ENCODE data around the gene SLC34A2.

The SLC34A2 gene

DNA sequence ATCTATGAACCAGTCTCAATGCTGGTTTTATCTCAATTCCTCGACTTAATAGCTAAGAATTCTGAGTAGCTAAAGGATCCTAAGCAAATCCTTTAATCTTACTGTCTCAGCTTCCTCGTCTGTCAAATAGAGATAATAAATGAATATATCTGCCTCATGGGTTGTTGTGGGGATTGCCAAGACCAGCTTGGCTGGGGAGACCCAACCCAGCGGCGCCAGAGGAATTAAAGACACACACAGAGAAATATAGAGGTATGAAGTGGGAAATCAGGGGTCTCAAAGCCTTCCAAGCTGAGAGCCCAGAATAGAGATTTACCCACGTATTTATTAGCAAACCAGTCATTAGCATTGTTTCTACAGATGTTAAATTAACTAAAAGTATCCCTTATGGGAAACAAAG, 41.9 kb downstream of the SLC34A2 start:
- no peaks in the 10 kb centered on the region for H3K27me3 ChIP-seq (ENCODE audit: low read depth, low read length)
- H3K4me1 ChIP-seq (ENCODE audit: control insufficient read depth in 1 of 2, insufficient read depth in 2 of 2, low read length in 2 of 2) = no peaks in the 10 kb centered on the region
- no peak overlapping the region for H3K27ac ChIP-seq (ENCODE audit: low read length)
- H3K36me3 ChIP-seq (ENCODE audit: control insufficient read depth in 1 of 2, insufficient read depth in 2 of 2, low read length in 2 of 2) = no peaks in the 10 kb centered on the region
- H3K9me3 ChIP-seq (ENCODE audit: control insufficient read depth in 1 of 2, low read length in 2 of 2) = no peaks in the 10 kb centered on the region
- no peak overlapping the region for H3K4me3 ChIP-seq (ENCODE audit: low read depth in 1 of 2, low read length in 2 of 2)

DNA sequence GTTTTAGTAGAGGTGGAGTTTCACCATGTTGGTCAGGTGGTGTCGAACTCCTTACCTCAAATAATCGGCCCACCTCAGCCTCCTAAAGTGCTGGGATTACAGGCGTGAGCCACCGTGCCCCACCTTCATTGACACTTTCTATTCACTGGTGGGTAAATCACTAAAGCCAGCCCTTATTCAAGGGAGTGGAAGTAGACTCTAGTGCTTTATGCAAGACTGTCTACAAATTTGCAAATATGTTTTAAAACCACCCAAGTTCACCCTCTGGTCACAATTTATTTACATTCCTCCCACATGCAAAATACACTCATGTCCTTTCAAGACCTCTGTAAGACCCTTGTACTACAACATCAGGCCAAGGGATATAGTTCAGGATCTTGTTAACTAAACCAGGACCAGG, 45.0 kb downstream of the SLC34A2 start:
- no peak overlapping the region for H3K27ac ChIP-seq (ENCODE audit: low read length)
- H3K9me3 ChIP-seq (ENCODE audit: control insufficient read depth in 1 of 2, low read length in 2 of 2) = no peaks in the 10 kb centered on the region
- H3K36me3 ChIP-seq (ENCODE audit: control insufficient read depth in 1 of 2, insufficient read depth in 2 of 2, low read length in 2 of 2) = no peaks in the 10 kb centered on the region
- no peak overlapping the region for H3K4me3 ChIP-seq (ENCODE audit: low read depth in 1 of 2, low read length in 2 of 2)
- H3K27me3 ChIP-seq (ENCODE audit: low read depth, low read length) = no peaks in the 10 kb centered on the region
- no peaks in the 10 kb centered on the region for H3K4me1 ChIP-seq (ENCODE audit: control insufficient read depth in 1 of 2, insufficient read depth in 2 of 2, low read length in 2 of 2)

DNA sequence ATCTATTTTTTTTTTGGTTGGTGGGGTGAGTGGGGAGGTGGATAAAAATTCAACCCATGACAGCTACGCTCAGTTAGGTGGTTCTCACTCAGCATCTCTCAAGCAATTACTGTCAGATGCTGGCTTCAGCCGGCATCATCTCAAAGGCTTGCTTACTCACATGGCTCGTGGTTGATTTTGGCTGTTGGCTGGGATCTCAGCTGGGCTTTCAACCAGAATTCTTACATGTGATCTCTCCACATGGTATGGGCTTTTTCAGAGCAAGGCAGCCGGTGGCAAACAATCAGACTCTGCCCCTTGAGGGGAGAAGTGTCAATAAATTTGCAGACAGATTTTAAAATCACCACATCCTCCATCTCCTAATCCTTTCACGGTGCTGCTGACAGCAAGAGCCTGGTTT, 47.2 kb downstream of the SLC34A2 start:
- Histone ChIP-seq H3K4me3 (ENCODE audit: low read depth in 1 of 2, low read length in 2 of 2) (no peak overlapping the region), H3K9me3 (ENCODE audit: control insufficient read depth in 1 of 2, low read length in 2 of 2) (no peaks in the 10 kb centered on the region), H3K36me3 (ENCODE audit: control insufficient read depth in 1 of 2, insufficient read depth in 2 of 2, low read length in 2 of 2) (no peaks in the 10 kb centered on the region), H3K27ac (ENCODE audit: low read length) (no peak overlapping the region), H3K4me1 (ENCODE audit: control insufficient read depth in 1 of 2, insufficient read depth in 2 of 2, low read length in 2 of 2) (no peaks in the 10 kb centered on the region), H3K27me3 (ENCODE audit: low read depth, low read length) (no peaks in the 10 kb centered on the region)

DNA sequence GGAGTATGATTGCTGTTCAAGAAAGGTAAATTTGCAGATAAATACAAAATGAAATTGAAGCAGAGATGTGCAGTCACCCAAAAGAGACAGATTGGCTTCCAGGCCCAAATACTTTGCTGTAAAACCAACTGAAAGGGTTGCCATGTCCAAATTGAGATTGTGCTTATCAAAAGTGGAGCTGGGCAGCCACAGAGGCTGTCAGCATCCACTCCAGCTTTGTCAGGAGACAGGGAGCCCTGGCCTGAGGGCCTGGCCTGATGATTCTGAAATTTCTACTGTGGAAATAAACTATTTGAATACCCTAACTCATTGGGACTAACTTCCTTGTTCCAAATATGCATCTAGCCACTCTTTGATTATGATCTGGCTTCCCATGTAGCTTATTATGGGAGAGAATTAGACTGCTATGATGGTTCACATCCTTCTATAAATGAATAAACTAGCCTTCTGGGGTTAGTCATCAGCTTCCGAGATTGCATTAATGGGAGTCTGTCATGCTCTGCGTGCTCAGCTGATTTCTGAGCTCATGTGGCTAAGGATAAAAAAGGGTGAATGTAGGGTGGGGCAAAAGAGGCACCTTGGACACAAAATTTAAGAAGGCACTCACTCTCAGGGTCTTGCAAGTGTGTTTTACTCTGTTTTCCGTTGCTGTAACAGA, 48.2 kb downstream of the SLC34A2 start:
- Histone ChIP-seq H3K27me3 (ENCODE audit: low read depth, low read length) (no peaks in the 10 kb centered on the region), H3K4me1 (ENCODE audit: control insufficient read depth in 1 of 2, insufficient read depth in 2 of 2, low read length in 2 of 2) (no peaks in the 10 kb centered on the region), H3K27ac (ENCODE audit: low read length) (no peak overlapping the region), H3K9me3 (ENCODE audit: control insufficient read depth in 1 of 2, low read length in 2 of 2) (no peaks in the 10 kb centered on the region), H3K4me3 (ENCODE audit: low read depth in 1 of 2, low read length in 2 of 2) (no peak overlapping the region), H3K36me3 (ENCODE audit: control insufficient read depth in 1 of 2, insufficient read depth in 2 of 2, low read length in 2 of 2) (no peaks in the 10 kb centered on the region)

DNA sequence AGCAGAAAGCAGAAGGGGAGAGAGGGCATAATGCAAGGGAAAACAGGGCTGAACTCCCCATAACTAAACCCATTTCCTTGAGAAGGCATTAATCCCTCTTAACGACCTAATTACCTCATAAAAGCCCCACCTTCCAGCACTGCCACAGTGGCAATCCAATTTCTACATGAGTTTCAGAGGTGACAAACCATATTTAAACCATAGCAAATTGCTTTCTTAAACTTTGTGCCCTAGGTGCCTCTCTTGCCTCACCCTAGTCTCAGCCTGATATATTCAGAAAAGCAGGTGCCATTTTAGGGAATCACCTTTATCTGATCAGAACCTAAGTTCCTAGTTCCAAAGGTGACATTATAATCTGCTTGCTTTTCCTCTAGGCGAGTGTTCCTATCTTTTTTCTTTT, 48.9 kb downstream of the SLC34A2 start:
- Histone ChIP-seq H3K27ac (ENCODE audit: low read length) (no peak overlapping the region), H3K36me3 (ENCODE audit: control insufficient read depth in 1 of 2, insufficient read depth in 2 of 2, low read length in 2 of 2) (no peaks in the 10 kb centered on the region), H3K4me3 (ENCODE audit: low read depth in 1 of 2, low read length in 2 of 2) (no peak overlapping the region), H3K4me1 (ENCODE audit: control insufficient read depth in 1 of 2, insufficient read depth in 2 of 2, low read length in 2 of 2) (no peaks in the 10 kb centered on the region), H3K27me3 (ENCODE audit: low read depth, low read length) (no peaks in the 10 kb centered on the region), H3K9me3 (ENCODE audit: control insufficient read depth in 1 of 2, low read length in 2 of 2) (no peaks in the 10 kb centered on the region)

DNA sequence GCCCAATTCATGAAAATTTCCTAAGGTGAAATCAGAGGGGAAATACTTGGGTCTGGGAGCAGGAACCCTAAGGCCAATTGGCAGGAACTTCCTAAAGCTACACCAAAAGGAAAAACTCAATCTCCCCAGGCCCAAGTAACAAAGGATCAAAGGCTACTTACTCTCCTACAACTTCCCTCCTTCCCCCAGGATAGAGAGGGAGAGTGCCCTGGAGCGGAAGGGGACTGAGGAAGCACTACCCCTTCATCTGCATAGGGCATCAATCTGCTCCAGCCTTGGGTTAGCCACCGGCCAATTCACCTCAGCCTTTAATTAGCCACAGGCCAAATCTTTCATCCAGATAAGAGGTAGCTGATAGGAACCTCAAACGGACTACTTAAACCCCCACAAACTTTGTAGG, 55.0 kb downstream of the SLC34A2 start:
- no peaks in the 10 kb centered on the region for H3K4me1 ChIP-seq (ENCODE audit: control insufficient read depth in 1 of 2, insufficient read depth in 2 of 2, low read length in 2 of 2)
- no peaks in the 10 kb centered on the region for H3K9me3 ChIP-seq (ENCODE audit: control insufficient read depth in 1 of 2, low read length in 2 of 2)
- no peak overlapping the region for H3K4me3 ChIP-seq (ENCODE audit: low read depth in 1 of 2, low read length in 2 of 2)
- no peaks in the 10 kb centered on the region for H3K27me3 ChIP-seq (ENCODE audit: low read depth, low read length)
- H3K27ac ChIP-seq (ENCODE audit: low read length) = no peak overlapping the region
- no peaks in the 10 kb centered on the region for H3K36me3 ChIP-seq (ENCODE audit: control insufficient read depth in 1 of 2, insufficient read depth in 2 of 2, low read length in 2 of 2)

DNA sequence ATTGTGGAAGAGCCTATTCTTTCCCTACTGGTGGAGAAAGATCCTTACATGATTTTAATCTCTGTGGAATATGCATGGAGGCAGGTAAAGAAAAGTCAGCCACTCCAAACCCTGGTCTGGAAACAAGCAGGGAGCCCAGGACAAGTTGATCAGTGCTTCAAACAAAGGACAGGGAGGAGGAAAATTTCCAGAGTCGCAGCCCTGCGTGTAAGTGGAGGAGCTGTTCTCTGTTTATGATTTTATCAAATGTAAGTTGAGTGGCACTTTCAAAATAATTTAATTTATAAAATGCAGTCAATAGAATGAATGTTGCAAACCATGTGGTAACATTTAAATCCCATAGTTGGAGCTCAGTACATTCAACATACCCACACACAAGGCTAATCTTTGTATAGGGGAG, 57.0 kb downstream of the SLC34A2 start:
- H3K4me1 ChIP-seq (ENCODE audit: control insufficient read depth in 1 of 2, insufficient read depth in 2 of 2, low read length in 2 of 2) = no peaks in the 10 kb centered on the region
- H3K27me3 ChIP-seq (ENCODE audit: low read depth, low read length) = no peaks in the 10 kb centered on the region
- no peak overlapping the region for H3K4me3 ChIP-seq (ENCODE audit: low read depth in 1 of 2, low read length in 2 of 2)
- no peaks in the 10 kb centered on the region for H3K36me3 ChIP-seq (ENCODE audit: control insufficient read depth in 1 of 2, insufficient read depth in 2 of 2, low read length in 2 of 2)
- no peak overlapping the region for H3K27ac ChIP-seq (ENCODE audit: low read length)
- no peaks in the 10 kb centered on the region for H3K9me3 ChIP-seq (ENCODE audit: control insufficient read depth in 1 of 2, low read length in 2 of 2)

DNA sequence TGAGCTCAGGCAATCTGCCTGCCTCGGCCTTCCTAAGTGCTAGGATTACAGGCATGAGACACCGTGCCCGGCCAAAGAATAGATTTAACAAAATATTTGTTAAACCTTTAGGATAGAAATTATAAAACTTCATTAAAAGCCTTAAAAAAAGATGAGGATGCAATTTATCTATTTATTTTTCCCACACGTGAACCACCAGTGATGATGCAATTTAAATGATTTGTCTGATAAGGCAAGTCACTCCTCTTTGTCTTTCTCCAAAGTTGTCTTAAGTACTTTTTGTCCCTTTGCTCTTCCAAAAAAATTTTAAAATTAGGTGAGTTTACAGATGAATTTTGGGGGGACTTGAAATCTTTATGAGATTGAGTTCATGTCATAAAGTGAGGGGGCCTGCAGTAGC, 58.2 kb downstream of the SLC34A2 start:
- H3K4me1 ChIP-seq (ENCODE audit: control insufficient read depth in 1 of 2, insufficient read depth in 2 of 2, low read length in 2 of 2) = no peaks in the 10 kb centered on the region
- H3K4me3 ChIP-seq (ENCODE audit: low read depth in 1 of 2, low read length in 2 of 2) = no peak overlapping the region
- no peaks in the 10 kb centered on the region for H3K36me3 ChIP-seq (ENCODE audit: control insufficient read depth in 1 of 2, insufficient read depth in 2 of 2, low read length in 2 of 2)
- H3K27ac ChIP-seq (ENCODE audit: low read length) = no peak overlapping the region
- H3K9me3 ChIP-seq (ENCODE audit: control insufficient read depth in 1 of 2, low read length in 2 of 2) = no peaks in the 10 kb centered on the region
- H3K27me3 ChIP-seq (ENCODE audit: low read depth, low read length) = no peaks in the 10 kb centered on the region

DNA sequence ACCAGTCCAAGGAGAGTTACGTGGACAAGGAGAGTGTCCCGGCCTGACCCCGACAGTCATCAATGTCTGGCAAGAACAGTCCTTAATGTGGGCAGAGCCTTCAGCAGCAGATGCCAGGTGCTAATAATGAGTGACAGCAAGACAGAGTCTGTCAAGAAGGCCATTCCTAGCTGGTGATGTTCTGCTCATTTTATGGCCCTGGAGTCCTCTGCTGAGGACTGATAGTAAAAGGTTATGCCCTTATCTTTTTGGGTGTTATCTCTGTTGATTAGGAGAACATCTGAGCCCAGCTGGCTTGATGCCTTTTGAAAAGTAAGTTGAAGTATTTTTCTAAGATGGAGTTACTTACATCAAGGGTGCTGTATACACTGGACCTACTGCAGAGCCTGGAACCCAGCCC, 67.3 kb downstream of the SLC34A2 start:
- no peak overlapping the region for H3K27ac ChIP-seq (ENCODE audit: low read length)
- no peaks in the 10 kb centered on the region for H3K27me3 ChIP-seq (ENCODE audit: low read depth, low read length)
- no peaks in the 10 kb centered on the region for H3K4me1 ChIP-seq (ENCODE audit: control insufficient read depth in 1 of 2, insufficient read depth in 2 of 2, low read length in 2 of 2)
- H3K36me3 ChIP-seq (ENCODE audit: control insufficient read depth in 1 of 2, insufficient read depth in 2 of 2, low read length in 2 of 2) = no peaks in the 10 kb centered on the region
- H3K4me3 ChIP-seq (ENCODE audit: low read depth in 1 of 2, low read length in 2 of 2) = no peak overlapping the region
- H3K9me3 ChIP-seq (ENCODE audit: control insufficient read depth in 1 of 2, low read length in 2 of 2) = no peaks in the 10 kb centered on the region

DNA sequence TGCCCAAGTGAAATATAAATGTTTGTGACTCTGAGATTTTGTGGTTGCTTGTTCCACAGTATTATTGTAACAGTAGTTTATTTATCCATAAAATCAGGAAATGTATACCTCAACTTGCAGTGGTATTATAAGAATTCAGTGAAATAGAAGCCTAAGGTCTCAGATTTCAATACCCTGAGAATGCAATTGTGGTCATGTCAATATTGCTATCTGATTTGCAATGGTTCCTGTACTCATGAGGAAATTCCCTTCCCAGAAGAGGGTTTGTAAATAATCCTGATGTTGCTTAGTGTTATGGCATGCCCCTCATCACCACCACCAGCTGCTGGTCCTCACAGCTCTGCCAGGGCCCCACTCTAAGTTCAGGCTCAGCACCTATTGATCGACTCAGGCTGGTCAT, 67.8 kb downstream of the SLC34A2 start:
- no peaks in the 10 kb centered on the region for H3K9me3 ChIP-seq (ENCODE audit: control insufficient read depth in 1 of 2, low read length in 2 of 2)
- H3K4me1 ChIP-seq (ENCODE audit: control insufficient read depth in 1 of 2, insufficient read depth in 2 of 2, low read length in 2 of 2) = no peaks in the 10 kb centered on the region
- no peaks in the 10 kb centered on the region for H3K27me3 ChIP-seq (ENCODE audit: low read depth, low read length)
- no peak overlapping the region for H3K4me3 ChIP-seq (ENCODE audit: low read depth in 1 of 2, low read length in 2 of 2)
- H3K36me3 ChIP-seq (ENCODE audit: control insufficient read depth in 1 of 2, insufficient read depth in 2 of 2, low read length in 2 of 2) = no peaks in the 10 kb centered on the region
- H3K27ac ChIP-seq (ENCODE audit: low read length) = no peak overlapping the region

DNA sequence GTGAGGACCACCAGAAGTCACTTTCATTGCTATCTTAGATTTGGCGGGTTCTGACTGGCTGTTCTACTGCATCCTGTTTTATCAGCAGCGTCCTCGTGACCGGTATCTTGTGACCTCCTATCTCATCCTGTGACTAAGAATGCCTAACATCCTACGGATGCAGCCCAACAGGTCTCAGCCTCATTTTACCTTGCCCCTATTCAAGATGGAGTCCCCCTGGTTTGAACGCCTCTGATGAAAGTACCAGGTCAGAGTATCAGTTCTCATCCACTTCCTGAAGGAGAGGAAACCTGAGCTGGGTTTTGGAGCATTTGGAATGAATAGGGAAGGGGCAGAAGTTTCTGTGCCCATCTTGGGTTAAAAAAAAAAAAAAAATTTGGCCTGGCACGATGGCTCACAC, 70.2 kb downstream of the SLC34A2 start:
- Histone ChIP-seq H3K27me3 (ENCODE audit: low read depth, low read length) (no peaks in the 10 kb centered on the region), H3K36me3 (ENCODE audit: control insufficient read depth in 1 of 2, insufficient read depth in 2 of 2, low read length in 2 of 2) (no peaks in the 10 kb centered on the region)

DNA sequence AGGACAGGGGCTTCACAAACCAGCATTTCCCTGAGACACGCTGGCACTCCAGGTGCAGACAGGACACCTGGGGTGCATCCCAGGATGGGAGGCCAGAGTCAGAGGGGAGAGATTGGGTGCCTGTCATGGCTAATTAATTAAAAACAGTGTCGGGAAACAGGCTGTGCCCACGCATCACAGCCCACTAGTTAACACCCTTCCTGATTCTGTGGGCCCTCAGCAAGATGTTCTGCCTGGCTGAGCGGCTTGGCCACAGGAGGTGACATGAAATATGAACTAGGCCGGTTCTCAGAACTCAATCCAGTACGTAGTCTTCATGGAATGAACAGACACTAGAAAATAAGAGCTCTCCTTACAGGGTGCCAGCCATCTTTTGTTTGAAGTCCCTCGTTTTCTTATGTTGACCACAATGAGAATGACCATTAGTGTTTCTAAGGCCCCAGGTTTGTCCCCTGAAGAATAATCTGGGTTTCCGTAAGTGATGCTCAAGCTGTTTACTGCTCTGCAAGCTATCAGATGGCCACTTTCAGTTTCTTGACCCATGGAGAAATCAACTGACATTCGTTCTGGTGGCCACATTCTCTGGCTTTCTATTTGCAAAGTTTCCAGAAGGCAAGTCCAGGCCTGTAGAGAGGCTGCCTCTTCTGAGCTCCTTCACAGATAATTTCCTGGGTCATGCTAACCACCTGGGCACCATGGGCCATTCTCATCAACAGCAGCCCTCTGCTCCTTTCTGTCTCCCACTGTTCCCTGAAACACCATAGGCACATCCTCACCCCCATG, 72.3 kb downstream of the SLC34A2 start:
- no peak overlapping the region for H3K27ac ChIP-seq (ENCODE audit: low read length)
- H3K36me3 ChIP-seq (ENCODE audit: control insufficient read depth in 1 of 2, insufficient read depth in 2 of 2, low read length in 2 of 2) = no peaks in the 10 kb centered on the region
- H3K4me3 ChIP-seq (ENCODE audit: low read depth in 1 of 2, low read length in 2 of 2) = no peak overlapping the region
- H3K27me3 ChIP-seq (ENCODE audit: low read depth, low read length) = no peaks in the 10 kb centered on the region
- no peaks in the 10 kb centered on the region for H3K4me1 ChIP-seq (ENCODE audit: control insufficient read depth in 1 of 2, insufficient read depth in 2 of 2, low read length in 2 of 2)
- H3K9me3 ChIP-seq (ENCODE audit: control insufficient read depth in 1 of 2, low read length in 2 of 2) = no peaks in the 10 kb centered on the region

More for the DNA sequence above, 70.2 kb downstream of the SLC34A2 start:
- Histone ChIP-seq H3K4me3 (ENCODE audit: low read depth in 1 of 2, low read length in 2 of 2) (no peak overlapping the region), H3K9me3 (ENCODE audit: control insufficient read depth in 1 of 2, low read length in 2 of 2) (no peaks in the 10 kb centered on the region), H3K4me1 (ENCODE audit: control insufficient read depth in 1 of 2, insufficient read depth in 2 of 2, low read length in 2 of 2) (no peaks in the 10 kb centered on the region), H3K27ac (ENCODE audit: low read length) (no peak overlapping the region)
